ENCODE measurements around the gene SOWAHA.

Gene SOWAHA

GRCh38 chr5:132774406-132774805, 38.7 kb upstream of the SOWAHA start:
- H3K4me1 Mint-ChIP-seq (ENCODE audit: low read depth) = peaks cover 7% of the 10 kb centered on the region
- no peaks in the 10 kb centered on the region for H3K9me3 Mint-ChIP-seq
- H3K36me3 Mint-ChIP-seq (ENCODE audit: low read depth) = no peaks in the 10 kb centered on the region
- no peak overlapping the region for H3K4me3 Mint-ChIP-seq
- H3K27me3 Mint-ChIP-seq = peaks cover 22% of the 10 kb centered on the region
- no peak overlapping the region for H3K27ac Mint-ChIP-seq

- H3K27me3 Mint-ChIP-seq = peaks cover 27% of the 10 kb centered on the region
- no peak overlapping the region for H3K27ac Mint-ChIP-seq
- no peaks in the 10 kb centered on the region for H3K9me3 Mint-ChIP-seq
- peaks cover 7% of the 10 kb centered on the region for H3K4me1 Mint-ChIP-seq (ENCODE audit: low read depth)
- H3K36me3 Mint-ChIP-seq (ENCODE audit: low read depth) = no peaks in the 10 kb centered on the region
- H3K4me3 Mint-ChIP-seq = no peak overlapping the region
Observed at GRCh38 chr5:132774896-132775295, 38.2 kb upstream of the SOWAHA start.

- no peaks in the 10 kb centered on the region for H3K36me3 Mint-ChIP-seq (ENCODE audit: low read depth)
- H3K9me3 Mint-ChIP-seq = no peaks in the 10 kb centered on the region
- H3K27ac Mint-ChIP-seq = no peak overlapping the region
- peaks cover 8% of the 10 kb centered on the region for H3K4me1 Mint-ChIP-seq (ENCODE audit: low read depth)
- H3K4me3 Mint-ChIP-seq = no peak overlapping the region
- H3K27me3 Mint-ChIP-seq = peaks cover 31% of the 10 kb centered on the region
Observed at GRCh38 chr5:132775476-132775961, 37.6 kb upstream of the SOWAHA start.

- Mint-ChIP-seq H3K9me3 (no peaks in the 10 kb centered on the region), H3K36me3 (ENCODE audit: low read depth) (no peaks in the 10 kb centered on the region), H3K27ac (no peak overlapping the region), H3K27me3 (peaks cover 39% of the 10 kb centered on the region), H3K4me3 (peak overlapping the region; percentile 60), H3K4me1 (ENCODE audit: low read depth) (peaks cover 12% of the 10 kb centered on the region)
Observed at GRCh38 chr5:132776131-132776937, 36.8 kb upstream of the SOWAHA start.

GRCh38 chr5:132776938-132777208, 36.2 kb upstream of the SOWAHA start:
- Mint-ChIP-seq H3K4me1 (ENCODE audit: low read depth) (peaks cover 12% of the 10 kb centered on the region), H3K4me3 (no peak overlapping the region), H3K9me3 (no peaks in the 10 kb centered on the region), H3K36me3 (ENCODE audit: low read depth) (no peaks in the 10 kb centered on the region), H3K27ac (no peak overlapping the region), H3K27me3 (peaks cover 45% of the 10 kb centered on the region)

- Mint-ChIP-seq H3K4me3 (peak within 1 kb of the TSS; percentile 64), H3K9me3 (no peaks in the 10 kb centered on the region), H3K27me3 (peaks cover 50% of the 10 kb centered on the region), H3K27ac (peak within 1 kb of the TSS; percentile 72), H3K4me1 (ENCODE audit: low read depth) (peaks cover 12% of the 10 kb centered on the region), H3K36me3 (ENCODE audit: low read depth) (no peaks in the 10 kb centered on the region)
Observed at GRCh38 chr5:132777209-132778069, 35.7 kb upstream of the SOWAHA start, which contains the start of gene SEPTIN8. Gene SEPTIN8 (minus strand): TSS chr5:132777239. CDS start chr5:132777137, 102 bp downstream.

GRCh38 chr5:132778129-132778528, 35.0 kb upstream of the SOWAHA start:
- Mint-ChIP-seq H3K9me3 (no peaks in the 10 kb centered on the region), H3K27me3 (peaks cover 51% of the 10 kb centered on the region), H3K4me3 (peak overlapping the region; percentile 64), H3K4me1 (ENCODE audit: low read depth) (peaks cover 12% of the 10 kb centered on the region), H3K36me3 (ENCODE audit: low read depth) (no peaks in the 10 kb centered on the region), H3K27ac (peak overlapping the region; percentile 72)

GRCh38 chr5:132778856-132779255, 34.2 kb upstream of the SOWAHA start:
- Mint-ChIP-seq H3K27me3 (peaks cover 51% of the 10 kb centered on the region), H3K4me1 (ENCODE audit: low read depth) (peaks cover 12% of the 10 kb centered on the region), H3K27ac (no peak overlapping the region), H3K36me3 (ENCODE audit: low read depth) (no peaks in the 10 kb centered on the region), H3K4me3 (no peak overlapping the region), H3K9me3 (no peaks in the 10 kb centered on the region)

- Mint-ChIP-seq H3K27ac (no peak overlapping the region), H3K4me1 (ENCODE audit: low read depth) (peaks cover 12% of the 10 kb centered on the region), H3K4me3 (no peak overlapping the region), H3K27me3 (peaks cover 52% of the 10 kb centered on the region), H3K9me3 (no peaks in the 10 kb centered on the region), H3K36me3 (ENCODE audit: low read depth) (no peaks in the 10 kb centered on the region)
Observed at GRCh38 chr5:132779961-132780360, 33.1 kb upstream of the SOWAHA start.

GRCh38 chr5:132780577-132780976, 32.5 kb upstream of the SOWAHA start:
- H3K4me1 Mint-ChIP-seq (ENCODE audit: low read depth) = peaks cover 12% of the 10 kb centered on the region
- H3K27me3 Mint-ChIP-seq = peaks cover 54% of the 10 kb centered on the region
- H3K4me3 Mint-ChIP-seq = no peak overlapping the region
- no peak overlapping the region for H3K27ac Mint-ChIP-seq
- no peaks in the 10 kb centered on the region for H3K9me3 Mint-ChIP-seq
- H3K36me3 Mint-ChIP-seq (ENCODE audit: low read depth) = no peaks in the 10 kb centered on the region

- Mint-ChIP-seq H3K4me1 (ENCODE audit: low read depth) (peaks cover 12% of the 10 kb centered on the region), H3K27me3 (peaks cover 57% of the 10 kb centered on the region), H3K9me3 (no peaks in the 10 kb centered on the region), H3K27ac (no peak overlapping the region), H3K4me3 (no peak overlapping the region), H3K36me3 (ENCODE audit: low read depth) (no peaks in the 10 kb centered on the region)
Observed at GRCh38 chr5:132781029-132781428, 32.1 kb upstream of the SOWAHA start.

- Mint-ChIP-seq H3K36me3 (ENCODE audit: low read depth) (no peaks in the 10 kb centered on the region), H3K4me3 (no peak overlapping the region), H3K9me3 (no peaks in the 10 kb centered on the region), H3K27ac (no peak overlapping the region), H3K27me3 (peaks cover 61% of the 10 kb centered on the region), H3K4me1 (ENCODE audit: low read depth) (peaks cover 12% of the 10 kb centered on the region)
Observed at GRCh38 chr5:132782101-132782500, 31.0 kb upstream of the SOWAHA start.

- H3K9me3 Mint-ChIP-seq = no peaks in the 10 kb centered on the region
- H3K27ac Mint-ChIP-seq = no peak overlapping the region
- peaks cover 5% of the 10 kb centered on the region for H3K4me1 Mint-ChIP-seq (ENCODE audit: low read depth)
- no peak overlapping the region for H3K4me3 Mint-ChIP-seq
- H3K36me3 Mint-ChIP-seq (ENCODE audit: low read depth) = no peaks in the 10 kb centered on the region
- H3K27me3 Mint-ChIP-seq = peaks cover 43% of the 10 kb centered on the region
Observed at GRCh38 chr5:132785365-132785764, 27.7 kb upstream of the SOWAHA start.

- H3K27me3 Mint-ChIP-seq = peaks cover 41% of the 10 kb centered on the region
- H3K4me3 Mint-ChIP-seq = no peak overlapping the region
- H3K36me3 Mint-ChIP-seq (ENCODE audit: low read depth) = no peaks in the 10 kb centered on the region
- peaks cover under 1% of the 10 kb centered on the region for H3K4me1 Mint-ChIP-seq (ENCODE audit: low read depth)
- H3K27ac Mint-ChIP-seq = no peak overlapping the region
- no peaks in the 10 kb centered on the region for H3K9me3 Mint-ChIP-seq
Observed at GRCh38 chr5:132785864-132786263, 27.2 kb upstream of the SOWAHA start.

- no peaks in the 10 kb centered on the region for H3K9me3 Mint-ChIP-seq
- no peaks in the 10 kb centered on the region for H3K4me1 Mint-ChIP-seq (ENCODE audit: low read depth)
- peaks cover 34% of the 10 kb centered on the region for H3K27me3 Mint-ChIP-seq
- no peaks in the 10 kb centered on the region for H3K36me3 Mint-ChIP-seq (ENCODE audit: low read depth)
- H3K27ac Mint-ChIP-seq = no peak overlapping the region
- H3K4me3 Mint-ChIP-seq = no peak overlapping the region
Observed at GRCh38 chr5:132787076-132787475, 26.0 kb upstream of the SOWAHA start.

Measured in stimulated activated naive CD8-positive, alpha-beta T cell treated with anti-CD3 and anti-CD28 coated beads, Interleukin-15, Interleukin-2, amounts not matched to agents 100 ng/mL and 50 ng/mL, for 24 hours (primary cell).